HCT116 (cell line): ENCODE data around the gene ZNF236.
"Not testable (repeated sequence)": the region's sequence is repeated elsewhere in the genome, so short reads cannot be mapped to it uniquely, and the experiment has no call there.

Experiments
- CTCF ChIP-seq, 3 experiments: fragments of 200-600 bp in 1 of 3; sonication (generic) in 1 of 3; IDR thresholded peaks in 2 of 3; conservative IDR thresholded peaks in 1 of 3; 2 replicates each; pipeline ENCODE4 v1.5.1; 2012 to 2017; ENCODE audit warnings: low read depth in 2 of 3, low read length in 2 of 3, antibody characterized with exemption in 1 of 3, borderline replicate concordance in 1 of 3, control low read depth in 1 of 3, mild to moderate bottlenecking in 1 of 3, mixed read lengths in 1 of 3, mixed run types in 1 of 3, moderate library complexity in 1 of 3; ENCODE audit not compliant: insufficient read depth in 1 of 3
- ELF1 ChIP-seq: IDR thresholded peaks from 2 replicates; pipeline ENCODE4 v1.6.1; 2012; ENCODE audit warnings: low read depth, borderline replicate concordance
- EZH2 ChIP-seq: fragments of 200-600 bp; sonication (generic); IDR thresholded peaks from 2 replicates; pipeline ENCODE4 v1.6.1; 2017; ENCODE audit warnings: antibody characterized with exemption, mixed run types
- EZH2phosphoT487 ChIP-seq: fragments of 200-600 bp; IDR thresholded peaks from 2 replicates; pipeline ENCODE4 v1.6.1; 2018; ENCODE audit warnings: antibody characterized with exemption, borderline replicate concordance
- JUND ChIP-seq: IDR thresholded peaks from 2 replicates; pipeline ENCODE4 v1.6.1; 2012
- MAX ChIP-seq: IDR thresholded peaks from 2 replicates; pipeline ENCODE4 v1.6.1; 2012
- POLR2A ChIP-seq: IDR thresholded peaks from 2 replicates; pipeline ENCODE4 v1.7.0; 2011; ENCODE audit warnings: borderline replicate concordance; ENCODE audit not compliant: insufficient read depth, insufficient read length; ENCODE audit errors: extremely low read depth
- REST ChIP-seq: IDR thresholded peaks from 2 replicates; pipeline ENCODE4 v1.6.1; 2012; ENCODE audit warnings: low read depth
- SIN3A ChIP-seq: IDR thresholded peaks from 2 replicates; pipeline ENCODE4 v1.6.1; 2012; ENCODE audit warnings: low read depth
- SP1 ChIP-seq: IDR thresholded peaks from 2 replicates; pipeline ENCODE4 v1.6.1; 2012; ENCODE audit warnings: low read depth
- ZNF274 ChIP-seq: fragments of 200-500 bp; sonication (Bioruptor generic); IDR thresholded peaks from 2 replicates; pipeline ENCODE4 v1.6.1; 2014; ENCODE audit warnings: mild to moderate bottlenecking, low read depth, low read length, inconsistent platforms

GRCh38 chr18:77018650-77019049 lies 196.3 kb downstream of the ZNF236 start:
- TF ChIP-seq POLR2A; CTCF (IDR thresholded peaks at IDR 0.05 in 2 of 3, conservative IDR thresholded peaks at IDR 0.05 in 1 of 3; ENCODE audit: borderline replicate concordance in 1 of 3, insufficient read depth in 1 of 3, low read depth in 2 of 3, low read length in 2 of 3); MAX; SP1; REST; EZH2phosphoT487; JUND; ZNF274; SIN3A; EZH2; ELF1: not testable (repeated sequence)
